Epithelial cell of esophagus (primary cell): Measurements from ENCODE around the gene CNTLN.

Source experiments
- DNase-seq: peaks from one replicate; pipeline ENCODE4 v3.0.0; 2010; ENCODE audit warnings: low read depth
- H3K4me3 ChIP-seq: 2 replicates; pipeline ENCODE4 v1.5.1; 2011; ENCODE audit warnings: mild to moderate bottlenecking, low read length, control low read depth
- CTCF ChIP-seq: IDR thresholded peaks from 2 replicates; pipeline ENCODE4 v1.5.1; 2011; ENCODE audit warnings: low read depth, mild to moderate bottlenecking, low read length, control low read depth, inconsistent platforms; ENCODE audit not compliant: insufficient read depth; ENCODE audit errors: missing control alignments

The CNTLN gene

GRCh38 chr9:17121264-17121663 lies 13.6 kb upstream of the CNTLN start:
- no peak for DNase-seq
- H3K4me3 ChIP-seq, result no peak overlapping the region
- no peak for TF ChIP-seq CTCF

GRCh38 chr9:17130291-17130690 lies 4.5 kb upstream of the CNTLN start:
- DNase-seq, result no peak
- TF ChIP-seq CTCF, result no peak
- H3K4me3 ChIP-seq, result no peak overlapping the region

- no peak overlapping the region for H3K4me3 ChIP-seq
- DNase-seq, result no peak
- no peak for TF ChIP-seq CTCF
Observed at GRCh38 chr9:17130725-17131124, 4.1 kb upstream of the CNTLN start.

- TF ChIP-seq CTCF, result no peak
- no peak overlapping the region for H3K4me3 ChIP-seq
- no peak for DNase-seq
Observed at GRCh38 chr9:17131494-17131893, 3.3 kb upstream of the CNTLN start.

- DNase-seq, result peak; percentile 23
- no peak for TF ChIP-seq CTCF
Observed at GRCh38 chr9:17135295-17136160, 688 bp downstream of the CNTLN start.

GRCh38 chr9:17137566-17137965 lies 2.7 kb downstream of the CNTLN start:
- DNase-seq, result no peak
- no peak for TF ChIP-seq CTCF
- H3K4me3 ChIP-seq, result no peak overlapping the region

More at GRCh38 chr9:17135295-17136160, 688 bp downstream of the CNTLN start:
- peak overlapping the region; percentile 85 for H3K4me3 ChIP-seq

GRCh38 chr9:17138503-17138902 lies 3.7 kb downstream of the CNTLN start:
- TF ChIP-seq CTCF, result no peak
- DNase-seq, result no peak
- H3K4me3 ChIP-seq, result no peak overlapping the region
